Pancreas (tissue), 10 donors: Measurements from ENCODE around the gene MYO10. TPM values are rescaled to one million over a fixed set of nuclear protein-coding genes. Genes with fewer than 3 reads are reported as not detected.

Experiments
- ATAC-seq, 4 donors: fragments of 200-7000 bp; cut with Tn5 transposase; one replicate each; pipeline versions ENCODE4 v1.8.0 to v1.9.1; 2020; ENCODE audit warnings: mild to moderate bottlenecking in 4 of 4, moderate library complexity in 4 of 4
- DNase-seq, 6 donors: peaks; one replicate each; pipeline ENCODE4 v3.0.0-alpha.2; 2020
- FAIRE-seq: peaks from 2 replicates; lab custom pipeline; 2012; peaks lifted over from hg19 to GRCh38; lab: Jason Lieb, UNC
- H3K27ac ChIP-seq, 4 donors: fragments of 200-600 bp; sonication (generic); 1 replicate in 3 of 4; 2 replicates in 1 of 4; pipeline versions ENCODE4 v1.5.0 to v1.8.0; 2020
- H3K27me3 ChIP-seq, 4 donors: fragments of 200-600 bp; one replicate each; pipeline ENCODE4 v1.8.0; 2021
- H3K36me3 ChIP-seq, 3 donors: fragments of 200-600 bp; sonication (generic) in 1 of 3; one replicate each; pipeline versions ENCODE4 v1.5.0 to v1.8.0; 2020 to 2021
- H3K4me1 ChIP-seq, 3 donors: fragments of 200-600 bp; one replicate each; pipeline ENCODE4 v1.8.0; 2021
- H3K4me3 ChIP-seq, 4 donors: fragments of 200-600 bp; sonication (generic) in 2 of 4; one replicate each; pipeline versions ENCODE4 v1.5.0 to v1.8.0; 2020 to 2021
- H3K9me3 ChIP-seq, 4 donors: fragments of 200-600 bp; one replicate each; pipeline ENCODE4 v1.8.0; 2021
- CTCF ChIP-seq, 4 donors: fragments of 200-600 bp; sonication (generic) in 3 of 4; IDR thresholded peaks; one replicate each; pipeline versions ENCODE4 v1.5.0 to v1.8.0; 2021; ENCODE audit warnings: antibody characterized with exemption in 4 of 4
- WGBS, 2 donors: extraction: QIAGEN DNeasy Blood & Tissue Kit; methylation state at CpG; one replicate each; pipeline ENCODE4 v1.1.7; 2013; 5-methylcytosine and 5-hydroxymethylcytosine counted together
- intact Hi-C, 3 donors: fragments of 100-400 bp; cut with DNase I; formaldehyde crosslinking; loops; one replicate each; pipeline versions ENCODE4 v1.11.1 to v1.14.2; 2022
- polyA plus RNA-seq, 2 donors: library from polyadenylated mRNA; stranded (reverse); fragments of 200-250 nt; gene quantifications; one replicate each; pipeline ENCODE4 v1.2.3, GENCODE V29; 2013
- total RNA-seq, 6 donors: library from RNA; stranded (reverse); fragmentation: NEBNext Ultra II Directional in 4 of 6; extraction: Animal tissue kit (Norgen Biotek cat#: 25700) in 4 of 6; gene quantifications; one replicate each; pipeline versions ENCODE4 v1.2.1 to v1.2.4, GENCODE V29; 2021 to 2023
- donor health status: healthy with polysubstance abuse.
- donor health status: DM: no; HTN: no; CAD: no; lungs with moderate emphysema.
- donor health status: DM: no; HTN: no; CAD: no.
- donor health status: control.
- donor health status: control.
- donor health status: Bipolar disorder and iron deficiency.
- donor health status: DM: yes; HTN: yes; CAD: no.
- donor health status: DM: no; HTN: no; CAD: no.
- donor health status: DM: no; HTN: no; CAD: no.
- donor health status: DM: yes; HTN: yes; CAD: no.

MYO10 gene
- total and polyA plus RNA-seq, 8 donors, result 11.5 to 47.3 (median 34.8) TPM

GRCh38 chr5:16735101-16736060, 200.7 kb downstream of the MYO10 start:
- WGBS, 2 donors, result 54 to 57% methylated on average over 15 of the region's 15 CpGs
- no peaks in the 10 kb centered on the region for H3K36me3 ChIP-seq
- H3K27ac ChIP-seq, result peak overlapping the region; percentile 31 to 74 (median 69)
- H3K27me3 ChIP-seq, result no peaks in the 10 kb centered on the region
- H3K9me3 ChIP-seq, result no peaks in the 10 kb centered on the region
- H3K4me3 ChIP-seq, result no peak overlapping the region
- peak in 3 of 4 donors; percentile 11 to 50 (median 35) for ATAC-seq
- intact Hi-C loops, result no loop called here
- no peak for TF ChIP-seq CTCF (IDR thresholded peaks at IDR 0.05)
- peaks cover 12 to 24% (median 20%) of the 10 kb centered on the region in 3 donors for H3K4me1 ChIP-seq
- no peak for FAIRE-seq
- no peak for DNase-seq

DNA sequence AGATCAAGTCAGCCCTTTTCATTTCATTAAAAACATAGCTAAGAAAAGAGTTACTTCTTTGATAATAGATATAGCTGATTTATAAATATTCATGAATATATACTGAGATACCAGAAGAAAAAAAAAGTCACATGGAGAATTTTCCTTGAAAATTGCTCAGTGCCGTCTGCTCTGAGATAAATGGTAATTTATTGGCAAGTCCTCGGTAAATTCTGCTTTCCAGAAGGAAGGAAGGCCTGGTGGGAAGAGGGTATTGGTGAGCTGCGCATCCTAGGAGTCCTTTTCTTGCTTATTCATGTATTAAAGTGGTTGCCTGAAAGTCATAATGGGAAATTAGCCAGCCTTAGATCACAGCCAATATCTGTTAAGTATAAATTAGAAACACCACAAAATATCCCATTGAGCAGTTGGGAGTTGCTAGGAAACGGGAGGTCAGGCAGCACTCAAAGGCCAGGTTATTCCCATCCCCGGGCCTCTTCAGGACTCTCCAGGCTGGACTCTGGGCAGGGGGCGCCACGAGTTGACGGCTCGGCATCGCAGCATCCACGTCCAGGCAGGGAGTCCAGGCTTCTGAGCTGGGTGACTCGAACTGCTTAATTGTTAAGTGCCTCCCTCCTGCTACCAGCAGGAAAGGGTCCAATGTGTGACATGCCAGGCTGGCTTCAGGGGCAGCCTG, 202.6 kb downstream of the MYO10 start:
- Histone ChIP-seq H3K4me3 (no peak overlapping the region), H3K4me1 (peaks cover 12 to 24% (median 20%) of the 10 kb centered on the region in 3 donors), H3K27ac (no peak overlapping the region), H3K9me3 (no peaks in the 10 kb centered on the region), H3K36me3 (no peaks in the 10 kb centered on the region), H3K27me3 (no peaks in the 10 kb centered on the region)
- DNase-seq (no peak), ATAC-seq (no peak), FAIRE-seq (no peak)
- intact Hi-C loops, result no loop called here
- 79 to 81% methylated on average over 12 of the region's 12 CpGs for WGBS, 2 donors
- no peak for TF ChIP-seq CTCF (IDR thresholded peaks at IDR 0.05)

DNA sequence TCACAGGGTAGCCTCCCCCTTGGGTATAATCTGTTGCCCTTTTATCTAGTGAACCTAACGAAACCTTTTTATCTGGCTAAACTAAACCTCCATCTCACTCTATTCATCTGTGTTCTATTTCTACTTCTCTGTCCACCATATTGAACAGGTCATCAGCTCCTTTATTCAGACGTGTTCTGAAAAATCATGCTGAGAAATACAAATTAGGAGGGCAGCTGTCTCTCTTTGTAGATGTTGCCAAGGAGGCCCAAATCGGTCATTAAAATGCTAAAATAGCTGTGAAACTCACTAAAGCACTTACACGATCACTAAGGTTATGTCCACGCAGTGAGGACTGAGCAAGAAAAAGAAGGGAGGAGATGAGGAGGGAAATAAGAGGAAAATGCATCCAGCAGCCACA, 203.7 kb downstream of the MYO10 start:
- Histone ChIP-seq H3K27me3 (no peaks in the 10 kb centered on the region), H3K36me3 (no peaks in the 10 kb centered on the region), H3K4me3 (no peak overlapping the region), H3K27ac (no peak overlapping the region), H3K9me3 (no peaks in the 10 kb centered on the region), H3K4me1 (peaks cover 12 to 33% (median 29%) of the 10 kb centered on the region in 3 donors)
- WGBS, 2 donors, result 90 to 94% methylated on average over 5 of the region's 5 CpGs
- ATAC-seq (no peak), FAIRE-seq (no peak), DNase-seq (no peak)
- intact Hi-C loops, result no loop called here
- no peak for TF ChIP-seq CTCF (IDR thresholded peaks at IDR 0.05)

DNA sequence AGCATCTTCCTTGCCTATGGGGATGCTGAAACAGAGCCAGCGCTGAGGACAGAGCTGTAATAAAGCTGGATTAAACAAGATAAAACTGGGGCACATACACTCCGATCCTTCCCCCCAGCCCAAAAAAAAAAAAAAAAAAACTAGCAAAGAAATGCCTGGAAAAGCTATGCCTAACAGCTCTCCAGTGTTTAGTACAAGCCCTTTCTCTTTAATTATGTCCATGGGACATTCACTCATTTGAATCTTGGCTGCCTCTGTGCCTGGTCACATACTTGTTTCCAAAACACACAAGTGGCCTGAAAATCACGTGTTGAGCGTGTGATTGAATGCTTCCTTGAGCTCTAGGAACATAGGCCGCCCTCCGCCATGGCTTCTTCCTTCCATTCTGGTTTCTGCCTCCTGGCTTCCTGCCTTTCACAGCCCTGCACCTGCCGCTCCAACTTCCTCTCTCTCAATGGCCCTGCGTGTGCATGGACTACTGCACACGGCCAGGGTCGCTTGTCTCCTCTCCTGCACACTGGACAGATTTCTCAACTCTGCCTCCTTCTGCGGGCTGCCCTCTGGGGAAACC, 208.2 kb downstream of the MYO10 start:
- Histone ChIP-seq H3K4me3 (no peak overlapping the region), H3K27ac (peak overlapping the region in 2 of 4 donors; percentile 33 to 64), H3K4me1 (peaks cover 0 to 14% (median 9%) of the 10 kb centered on the region in 3 donors), H3K36me3 (no peaks in the 10 kb centered on the region), H3K9me3 (no peaks in the 10 kb centered on the region), H3K27me3 (no peaks in the 10 kb centered on the region)
- DNase-seq (peak in 4 of 6 donors; percentile 44 to 76 (median 65)), ATAC-seq (peak; percentile 88 to 96 (median 94)), FAIRE-seq (no peak)
- 24 to 29% methylated on average over 11 of the region's 11 CpGs for WGBS, 2 donors
- intact Hi-C loops, result no loop called here
- no peak for TF ChIP-seq CTCF (IDR thresholded peaks at IDR 0.05)
